WTC11 (cell line): Measurements from ENCODE around the gene TIMP2.

Source experiments
- FOXJ3 ChIP-seq: sonication (generic); formaldehyde crosslinking; IDR thresholded peaks from 2 replicates; pipeline ENCODE4 v1.9.0; 2021; ENCODE audit warnings: missing genetic modification reagents, mild to moderate bottlenecking, borderline replicate concordance
- GABPB1 ChIP-seq: sonication (generic); formaldehyde crosslinking; IDR thresholded peaks from 2 replicates; pipeline ENCODE4 v1.8.1; 2023; ENCODE audit warnings: mild to moderate bottlenecking, missing genetic modification reagents
- SOX15 ChIP-seq: fragments of 250-450 bp; sonication (Bioruptor Pico); IDR thresholded peaks from 2 replicates; pipeline ENCODE4 v1.9.0; 2021; ENCODE audit warnings: mild to moderate bottlenecking
- TF ChIP-seq, protein P1 (sequence below): fragments of 200-600 bp; IDR thresholded peaks from 2 replicates; pipeline ENCODE4 v1.8.0; 2022; ENCODE audit warnings: antibody characterized with exemption
- TF ChIP-seq, protein P2 (sequence below): sonication (generic); formaldehyde crosslinking; IDR thresholded peaks from 2 replicates; pipeline ENCODE4 v1.8.0; 2022; ENCODE audit warnings: mild to moderate bottlenecking, missing genetic modification reagents

- TF ChIP-seq FOXJ3 (CRISPR knock-in tag) = no peak
- no peak for TF ChIP-seq SOX15
- TF ChIP-seq, protein P1, sequence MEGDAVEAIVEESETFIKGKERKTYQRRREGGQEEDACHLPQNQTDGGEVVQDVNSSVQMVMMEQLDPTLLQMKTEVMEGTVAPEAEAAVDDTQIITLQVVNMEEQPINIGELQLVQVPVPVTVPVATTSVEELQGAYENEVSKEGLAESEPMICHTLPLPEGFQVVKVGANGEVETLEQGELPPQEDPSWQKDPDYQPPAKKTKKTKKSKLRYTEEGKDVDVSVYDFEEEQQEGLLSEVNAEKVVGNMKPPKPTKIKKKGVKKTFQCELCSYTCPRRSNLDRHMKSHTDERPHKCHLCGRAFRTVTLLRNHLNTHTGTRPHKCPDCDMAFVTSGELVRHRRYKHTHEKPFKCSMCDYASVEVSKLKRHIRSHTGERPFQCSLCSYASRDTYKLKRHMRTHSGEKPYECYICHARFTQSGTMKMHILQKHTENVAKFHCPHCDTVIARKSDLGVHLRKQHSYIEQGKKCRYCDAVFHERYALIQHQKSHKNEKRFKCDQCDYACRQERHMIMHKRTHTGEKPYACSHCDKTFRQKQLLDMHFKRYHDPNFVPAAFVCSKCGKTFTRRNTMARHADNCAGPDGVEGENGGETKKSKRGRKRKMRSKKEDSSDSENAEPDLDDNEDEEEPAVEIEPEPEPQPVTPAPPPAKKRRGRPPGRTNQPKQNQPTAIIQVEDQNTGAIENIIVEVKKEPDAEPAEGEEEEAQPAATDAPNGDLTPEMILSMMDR = no peak
- TF ChIP-seq, protein P2, sequence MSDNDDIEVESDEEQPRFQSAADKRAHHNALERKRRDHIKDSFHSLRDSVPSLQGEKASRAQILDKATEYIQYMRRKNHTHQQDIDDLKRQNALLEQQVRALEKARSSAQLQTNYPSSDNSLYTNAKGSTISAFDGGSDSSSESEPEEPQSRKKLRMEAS (CRISPR knock-in tag) = no peak
- no peak for TF ChIP-seq GABPB1 (CRISPR knock-in tag)
Measured at GRCh38 chr17:78919861-78920450, 5.2 kb downstream of the TIMP2 start.
